HG02610 (cell line): Measurements from ENCODE around the gene PLPPR1.
"Not testable (repeated sequence)": the region's sequence is repeated elsewhere in the genome, so short reads cannot be mapped to it uniquely, and the experiment has no call there.

Experiments used
- ATAC-seq: cut with Tn5 transposase; IDR thresholded peaks from one replicate; pipeline ENCODE4 v1.9.1; 2021; ENCODE audit warnings: mild to moderate bottlenecking, moderate library complexity; ENCODE audit not compliant: unreplicated experiment

PLPPR1 gene

DNA sequence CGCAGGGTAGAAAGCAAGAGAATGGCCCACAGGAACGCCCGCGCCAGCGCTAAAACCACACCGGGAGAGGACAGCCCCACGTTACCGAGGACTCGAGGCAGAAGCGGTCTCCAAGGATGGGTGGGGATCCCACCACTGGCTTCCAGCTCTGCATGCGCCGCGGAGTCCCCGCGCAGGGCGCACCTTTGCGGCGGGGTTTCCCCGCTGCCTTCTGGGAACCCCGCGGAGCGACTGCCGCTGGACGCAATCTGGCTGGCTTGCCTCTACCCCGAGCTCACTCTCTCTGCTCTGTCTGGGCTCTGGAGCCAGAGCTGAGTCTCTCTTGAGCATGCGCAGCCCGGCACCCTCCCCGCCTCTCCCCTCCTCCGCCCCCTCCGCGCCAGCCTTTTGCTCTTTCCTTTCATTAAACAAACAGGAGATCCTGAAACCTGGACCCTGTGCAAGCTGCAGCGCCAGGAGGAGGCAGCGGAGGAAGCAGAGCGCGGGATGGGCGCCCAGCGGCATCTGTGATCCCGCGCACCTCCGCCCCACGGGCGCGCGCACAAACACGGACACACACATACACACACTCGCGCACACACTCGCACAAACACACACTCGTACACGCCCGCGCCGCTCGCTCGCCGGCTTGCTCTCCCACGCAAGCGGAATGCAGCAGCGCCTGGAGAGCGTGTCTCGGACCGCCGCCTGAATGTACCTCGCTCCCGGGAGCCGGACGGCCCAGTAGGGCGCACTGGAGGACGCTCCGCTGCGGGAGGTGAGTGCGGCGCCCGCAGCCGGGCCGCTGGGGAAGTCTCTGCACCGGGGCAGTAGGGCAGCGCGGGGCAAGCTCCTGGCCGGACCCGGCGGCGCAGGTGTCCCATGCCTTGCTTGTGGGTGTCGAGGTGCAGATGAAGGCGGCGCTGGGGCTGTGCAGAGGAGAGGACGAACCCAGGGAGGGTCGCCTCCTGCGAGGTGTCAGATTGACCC lies at the start of gene PLPPR1:
Gene PLPPR1 (plus strand): TSS at position 382 of the 969 bp plus-strand sequence.
- ATAC-seq: no peak

DNA sequence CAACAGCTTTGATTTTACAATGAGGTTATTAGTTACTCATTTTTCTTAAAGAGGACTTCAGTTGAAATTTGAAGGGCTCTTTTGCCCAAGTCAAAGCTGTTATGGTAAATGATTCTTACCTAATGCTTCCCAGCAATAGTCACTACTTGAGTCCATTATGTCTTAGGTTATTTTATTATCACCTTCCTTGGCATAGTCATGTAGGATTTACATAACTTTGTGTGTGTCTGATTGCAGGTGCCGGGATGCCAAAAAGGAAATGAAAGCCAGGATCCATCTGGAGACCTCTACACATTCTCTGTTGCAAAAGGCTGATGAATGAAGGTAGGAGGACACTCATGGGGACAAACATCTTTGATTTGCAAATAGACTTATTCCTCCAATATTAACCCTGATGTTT lies 38.8 kb upstream of the PLPPR1 start:
- ATAC-seq: no peak

DNA sequence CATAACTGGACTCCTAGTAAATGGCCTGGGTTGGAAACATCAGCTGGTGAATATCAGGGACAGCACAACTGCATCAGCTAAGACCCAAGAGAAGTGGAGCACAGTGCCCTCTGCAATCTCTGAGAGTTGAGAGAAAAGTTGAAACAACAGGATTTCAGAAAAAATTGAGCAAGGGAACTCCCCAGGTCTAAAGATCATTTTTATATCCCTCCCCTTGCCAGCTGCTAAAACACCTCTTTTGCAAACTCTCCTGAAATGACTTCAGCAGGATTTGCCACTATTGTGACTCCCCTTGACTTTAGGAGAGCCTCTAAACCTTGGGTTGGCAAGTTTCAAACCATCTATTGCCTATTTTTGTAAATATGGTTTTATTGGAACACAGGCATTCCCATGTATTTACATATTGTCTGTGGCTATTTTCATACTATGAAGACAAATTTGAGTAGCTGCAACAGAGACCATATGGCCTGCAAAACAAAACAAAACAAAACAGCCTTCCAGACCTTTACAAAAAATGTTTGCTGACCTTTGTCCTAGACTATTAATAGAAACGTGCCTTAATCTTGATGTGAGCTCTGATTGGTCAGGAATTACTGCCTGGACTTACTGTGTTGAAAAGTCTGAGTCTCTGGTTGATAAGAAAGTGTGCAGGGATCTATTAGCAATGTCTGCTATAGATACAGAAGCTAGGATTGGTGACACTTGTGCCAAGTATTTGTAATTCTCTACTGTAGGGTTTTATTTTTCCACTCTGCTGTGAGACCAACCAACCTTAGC lies 37.7 kb upstream of the PLPPR1 start:
- ATAC-seq: no peak

DNA sequence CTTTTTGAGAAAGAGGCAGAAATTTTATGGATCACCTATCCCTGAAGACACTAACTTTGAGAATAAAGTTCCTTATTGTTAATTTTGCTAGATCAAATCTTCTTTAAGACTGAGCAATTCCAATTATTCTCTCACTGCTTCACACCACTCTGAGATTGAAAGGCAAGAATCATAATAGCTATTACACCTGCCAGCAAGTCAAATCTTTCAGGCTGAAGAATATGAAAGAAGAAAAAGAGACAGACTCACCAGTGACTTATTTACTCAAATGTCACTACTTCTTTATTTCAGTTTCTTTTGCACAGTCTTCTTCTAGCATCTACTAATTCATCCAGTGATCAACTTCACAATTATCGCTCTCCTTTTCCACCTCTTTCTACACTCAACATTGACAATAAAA lies 35.9 kb upstream of the PLPPR1 start:
- no peak for ATAC-seq

DNA sequence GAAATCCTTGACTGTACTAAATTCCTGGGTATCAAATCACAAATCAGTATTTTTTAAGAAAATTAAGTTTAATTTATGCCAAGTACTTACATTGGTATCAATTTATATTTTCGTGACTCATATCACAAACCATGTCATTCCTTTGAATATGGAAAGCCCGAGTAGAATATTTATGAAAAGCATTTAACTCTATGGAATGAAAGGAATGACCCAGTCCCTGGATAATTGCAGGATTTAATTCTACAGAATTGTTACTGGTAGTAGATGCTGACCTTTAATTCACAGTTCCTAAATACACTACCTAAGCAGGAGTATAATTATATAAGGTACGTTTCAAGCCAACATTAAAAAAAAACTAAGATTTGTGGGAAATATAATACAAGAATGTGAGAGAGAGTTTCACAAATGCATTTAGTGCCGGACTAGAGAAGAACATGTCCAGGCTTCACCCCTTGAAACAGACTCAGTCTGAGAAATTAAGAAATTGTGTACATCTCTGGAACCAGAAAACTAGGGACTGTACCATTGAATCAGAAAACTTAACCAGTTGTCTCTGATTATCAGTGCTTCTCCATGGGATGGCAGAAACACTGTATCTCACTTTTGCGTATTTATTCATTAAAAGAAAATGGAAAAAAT lies 28.5 kb upstream of the PLPPR1 start:
- ATAC-seq: no peak

DNA sequence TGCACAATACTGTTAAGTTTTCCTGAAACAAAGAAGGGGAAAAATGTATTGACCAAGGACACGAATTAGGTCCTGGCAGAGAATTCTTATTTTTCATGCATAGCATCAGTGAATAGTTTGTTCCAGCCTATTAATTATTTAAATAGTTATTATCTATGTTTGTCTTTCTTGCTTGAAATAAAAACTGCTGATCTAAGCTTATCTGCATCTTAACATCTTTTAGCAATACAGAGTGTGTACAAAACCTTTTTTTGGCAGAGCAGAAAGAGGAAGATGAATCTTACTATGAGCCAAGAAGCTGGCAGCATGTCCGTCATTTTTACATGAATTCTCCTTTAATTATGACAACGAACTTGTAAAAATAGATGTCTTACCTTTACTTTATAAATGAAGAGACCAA lies 23.3 kb upstream of the PLPPR1 start:
- no peak for ATAC-seq

DNA sequence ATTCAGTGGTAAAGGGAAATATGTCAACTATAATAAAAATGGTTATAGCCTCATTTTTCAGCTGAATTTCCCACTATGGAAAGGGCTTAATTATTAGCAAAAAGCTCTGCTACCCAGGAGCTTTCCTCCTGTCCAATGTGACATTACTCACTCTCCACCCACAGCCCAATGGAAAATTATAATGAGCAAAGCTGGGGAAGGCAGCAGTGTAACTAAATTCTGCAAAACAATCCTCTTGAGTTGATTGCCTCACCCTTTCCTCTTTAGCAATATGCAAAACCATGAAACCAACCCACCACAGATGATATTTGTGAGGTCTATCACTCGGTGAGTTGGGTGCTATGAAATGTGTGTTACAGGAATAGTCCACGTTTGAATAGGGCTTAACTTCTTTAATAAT lies 14.0 kb upstream of the PLPPR1 start:
- no peak for ATAC-seq

DNA sequence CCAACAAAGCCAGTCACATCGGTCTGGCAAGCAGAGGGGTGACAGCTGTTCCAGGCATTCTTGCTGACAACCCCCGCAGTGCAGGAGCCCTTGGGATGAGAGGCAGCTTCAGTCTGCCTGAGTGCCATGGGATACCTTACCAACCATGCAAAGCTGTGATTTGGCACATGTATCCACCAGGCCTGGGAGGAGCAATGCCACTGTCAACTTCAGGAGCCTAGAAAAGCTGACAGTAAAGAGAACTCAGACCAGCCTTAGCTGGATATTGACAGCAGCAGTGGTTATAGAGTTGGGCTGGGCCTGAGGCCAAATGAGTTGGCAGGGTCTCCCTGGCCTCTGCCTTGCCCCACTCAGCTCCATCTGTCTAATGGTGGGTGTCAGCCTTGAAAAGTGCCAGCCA lies 10.1 kb upstream of the PLPPR1 start:
- ATAC-seq: no peak

DNA sequence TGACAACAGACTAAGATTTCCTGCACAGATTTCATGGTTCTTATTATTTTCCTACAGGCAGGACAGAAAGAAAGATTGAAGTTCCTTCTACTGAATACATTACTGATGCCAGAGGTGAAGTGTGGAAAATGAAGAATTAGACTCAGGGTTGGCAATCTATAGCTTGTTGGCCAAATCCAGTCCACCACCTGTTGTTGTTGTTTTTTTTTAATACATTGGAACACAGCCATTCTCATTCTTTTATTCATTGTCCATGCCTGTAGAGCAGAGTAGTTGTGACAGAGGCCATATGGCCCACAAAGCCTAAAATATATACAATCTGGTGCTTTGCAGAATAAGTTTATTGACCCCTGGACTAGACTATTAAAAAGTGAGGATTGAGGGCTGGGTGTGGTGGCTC lies 5.8 kb upstream of the PLPPR1 start:
- no peak for ATAC-seq

DNA sequence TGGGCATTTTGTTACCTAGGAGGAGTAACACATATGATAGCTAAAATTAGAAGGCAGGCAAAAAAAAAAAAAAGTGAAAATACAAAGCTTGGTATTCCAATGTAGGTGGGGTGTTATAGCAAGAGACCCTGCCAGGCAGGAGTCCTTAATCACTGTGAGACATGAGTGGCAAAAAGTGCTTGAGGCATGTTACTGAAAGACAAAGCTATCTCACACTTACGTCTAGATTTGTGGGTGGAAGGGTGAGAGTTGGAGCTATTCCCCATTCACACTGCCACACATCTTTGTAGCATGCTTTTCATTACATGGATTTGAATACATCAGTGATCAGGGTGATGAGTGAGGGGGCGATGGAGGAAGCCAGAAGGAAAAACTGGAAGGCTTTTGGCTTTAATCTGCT lies 2.6 kb upstream of the PLPPR1 start:
- ATAC-seq: no peak

DNA sequence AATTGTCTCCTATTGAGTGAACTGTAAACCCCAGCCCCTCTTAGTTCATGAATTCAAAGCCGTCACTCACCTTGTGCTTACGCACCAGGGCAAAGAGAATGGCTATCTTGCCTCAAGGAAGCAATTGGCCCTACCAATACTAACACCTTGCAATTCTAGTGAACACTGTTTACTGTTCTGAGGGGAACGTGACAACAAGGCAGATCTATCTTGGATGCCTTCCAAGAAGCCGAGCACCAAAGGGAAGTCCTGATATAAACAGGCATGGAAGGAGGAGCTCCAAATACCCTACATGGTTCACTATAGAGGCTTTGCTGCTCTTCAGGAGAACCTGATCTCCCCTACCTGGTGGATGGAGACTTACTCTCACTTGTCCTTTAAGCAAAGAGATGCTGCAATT lies 1.7 kb upstream of the PLPPR1 start:
- ATAC-seq: no peak

DNA sequence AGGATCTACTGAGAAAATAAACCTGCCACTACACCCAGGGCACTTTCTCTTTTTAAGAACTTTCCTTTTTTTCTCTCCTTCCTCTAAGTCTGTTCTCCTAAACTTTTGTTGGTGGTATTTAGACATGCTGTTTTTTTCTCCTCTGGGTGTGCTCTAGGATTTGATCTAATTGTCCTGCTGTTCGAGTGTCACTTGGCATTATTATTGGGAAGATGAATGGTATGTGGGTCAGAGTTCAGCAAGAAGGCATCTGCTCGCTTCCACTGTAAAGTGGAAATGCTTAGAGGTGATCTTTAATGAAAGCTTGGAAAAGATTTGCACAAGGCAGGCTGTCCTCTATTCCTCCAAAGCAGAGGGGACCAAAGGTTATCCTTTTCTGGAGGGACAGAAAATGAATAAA lies 1.3 kb upstream of the PLPPR1 start:
- no peak for ATAC-seq

DNA sequence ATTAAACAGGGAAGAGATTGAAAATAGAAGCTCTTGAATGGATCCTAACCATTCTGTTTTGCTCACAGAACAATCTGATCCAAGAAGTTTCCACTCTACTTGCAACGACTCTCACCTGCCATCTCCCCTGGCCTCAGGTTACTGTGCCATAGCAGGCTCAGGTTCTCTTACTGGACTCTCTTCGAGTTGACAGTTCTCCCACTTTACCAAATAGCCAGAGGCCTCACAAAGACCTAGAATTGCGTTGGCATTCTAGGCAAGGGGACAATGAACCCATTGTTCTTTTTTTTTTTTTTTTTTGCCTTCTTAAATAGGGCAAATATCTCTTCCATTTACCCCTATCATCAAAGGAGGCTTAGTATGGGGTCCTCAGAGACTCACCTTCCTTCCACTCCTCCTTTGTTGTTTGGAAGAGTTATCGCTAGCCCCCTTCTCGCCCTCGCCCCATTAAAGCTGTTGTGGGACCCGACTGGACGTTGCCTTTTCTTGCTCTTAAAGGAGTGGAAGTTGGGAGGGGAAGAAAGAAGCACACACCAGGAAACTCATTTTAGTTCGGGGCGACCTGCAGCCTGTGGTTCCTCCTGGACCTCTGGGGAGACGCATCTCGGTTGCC lies 688 bp upstream of the PLPPR1 start:
- no peak for ATAC-seq

DNA sequence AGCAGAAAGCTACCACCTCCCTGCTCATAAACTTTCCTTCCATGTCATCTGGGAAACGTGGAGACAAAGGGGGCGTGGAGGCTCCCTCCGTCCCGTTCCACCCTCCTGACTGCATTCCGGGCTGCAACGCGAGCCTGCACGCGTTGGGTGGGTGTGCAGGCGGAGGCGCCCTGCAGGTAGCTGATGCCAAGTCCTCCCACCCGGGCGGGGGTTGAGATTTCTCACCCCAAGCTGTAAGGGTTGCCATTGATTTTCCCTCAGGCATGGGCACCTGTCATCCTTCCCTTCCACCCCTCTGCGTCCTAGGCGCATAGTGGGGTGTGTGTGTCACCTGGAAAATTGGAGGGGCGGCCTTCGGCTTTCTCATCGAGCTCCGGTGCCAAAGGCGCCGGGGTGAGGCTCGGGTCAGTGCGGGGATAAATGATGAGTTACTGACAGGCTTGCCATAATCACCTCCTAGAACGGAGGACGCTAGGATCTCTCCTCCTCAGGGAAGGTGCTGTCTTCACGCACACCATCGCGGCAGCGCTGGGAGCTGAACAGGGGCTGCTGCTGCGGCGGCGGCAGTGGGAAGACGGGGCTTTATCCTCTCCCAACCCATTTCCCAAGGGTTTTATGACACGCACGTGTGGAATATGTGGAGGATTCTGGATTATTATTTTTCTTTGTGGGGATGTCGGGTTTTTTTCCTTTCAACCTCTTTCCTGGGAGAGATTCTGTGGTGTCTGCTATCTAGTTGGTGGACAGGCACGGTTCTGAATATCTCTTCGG lies 973 bp downstream of the PLPPR1 start:
- no peak for ATAC-seq

DNA sequence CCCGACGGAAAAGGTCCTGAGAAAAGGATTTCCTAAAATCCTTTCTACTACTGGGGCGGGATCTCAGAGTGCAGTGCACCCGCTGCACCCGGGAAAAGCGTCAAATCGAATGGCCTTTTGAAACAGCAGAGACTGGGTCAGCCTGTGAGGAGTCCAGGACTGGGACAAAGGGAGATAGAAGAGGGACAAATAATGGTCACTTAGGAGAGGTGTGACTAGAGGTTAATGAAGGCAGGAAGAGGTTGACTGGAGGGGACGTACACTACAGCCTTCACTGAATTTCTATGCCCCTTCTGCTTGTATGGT lies 1.5 kb downstream of the PLPPR1 start:
- ATAC-seq: no peak

DNA sequence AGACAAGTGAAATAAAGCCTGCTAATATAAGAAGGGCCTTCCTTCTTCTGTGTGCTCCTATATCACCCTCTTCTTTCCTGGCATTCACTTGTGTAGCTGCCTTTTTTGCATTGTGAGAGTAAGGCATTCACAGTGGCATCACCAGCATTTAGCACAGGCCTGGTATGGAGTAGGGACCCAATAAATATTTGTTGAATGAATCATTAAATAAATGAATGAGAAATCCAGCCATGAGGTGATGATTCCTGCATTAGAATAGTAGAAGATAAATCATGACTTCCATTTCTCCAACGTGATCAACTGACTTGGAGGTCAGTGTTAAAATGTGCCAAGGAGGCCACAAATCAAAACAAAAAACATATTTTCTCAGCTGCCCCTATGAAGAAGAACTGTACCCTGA lies 3.9 kb downstream of the PLPPR1 start:
- no peak for ATAC-seq

DNA sequence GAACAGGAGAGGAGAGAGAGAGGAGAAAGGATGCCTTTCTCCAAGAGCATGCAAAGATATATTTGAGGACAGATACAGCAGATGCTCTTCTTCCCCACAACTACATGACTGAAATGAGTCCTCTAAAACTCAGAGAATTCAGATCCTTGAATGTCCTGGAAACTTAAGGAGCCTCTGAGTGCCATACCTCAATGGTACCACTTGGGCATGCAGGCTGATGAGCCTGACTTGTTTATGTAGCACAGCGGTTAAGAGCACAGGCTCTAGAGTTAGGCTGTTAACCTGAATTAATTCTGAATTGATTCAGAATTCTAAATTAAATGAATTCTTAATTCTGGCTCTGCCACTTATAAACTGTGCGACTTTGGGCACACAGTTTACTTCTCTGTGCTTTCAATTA lies 5.7 kb downstream of the PLPPR1 start:
- ATAC-seq: no peak

DNA sequence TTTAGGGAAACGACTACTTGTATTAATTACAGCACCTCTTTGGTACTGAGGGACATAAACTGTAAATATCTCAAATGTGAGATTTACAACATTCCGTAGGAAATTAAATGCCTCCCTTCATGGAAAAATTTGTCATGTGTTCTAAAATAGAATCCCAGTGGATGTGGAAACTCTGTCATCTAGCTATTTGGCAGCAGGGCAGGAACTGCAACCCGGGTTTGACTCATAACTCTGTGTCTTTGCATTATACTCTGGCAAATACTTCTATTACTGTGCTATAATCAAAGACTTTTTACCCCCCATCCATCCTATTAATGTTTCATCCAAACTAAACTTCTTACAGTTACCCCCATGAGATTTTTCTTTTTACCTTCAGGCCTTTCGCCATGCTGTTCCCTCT lies 6.6 kb downstream of the PLPPR1 start:
- ATAC-seq: no peak

DNA sequence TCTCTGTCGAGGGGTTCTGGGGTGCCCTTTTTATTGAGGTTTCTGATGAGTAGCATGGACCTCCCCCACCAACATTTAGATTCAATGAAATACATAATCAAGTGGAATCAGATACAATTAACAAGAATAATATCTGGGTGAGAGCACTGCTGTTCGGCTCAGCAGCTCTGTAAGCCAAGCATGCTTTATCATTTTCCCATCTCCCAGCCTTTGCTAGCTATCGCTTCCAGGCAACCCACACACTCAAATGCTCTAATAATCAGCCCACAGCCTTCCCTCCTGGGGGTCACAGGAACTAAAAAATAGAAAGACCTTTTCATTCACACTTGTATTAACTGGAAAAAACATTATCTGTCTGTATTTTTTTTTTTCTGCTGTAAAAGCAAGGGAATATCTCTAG lies 8.9 kb downstream of the PLPPR1 start:
- ATAC-seq: no peak

DNA sequence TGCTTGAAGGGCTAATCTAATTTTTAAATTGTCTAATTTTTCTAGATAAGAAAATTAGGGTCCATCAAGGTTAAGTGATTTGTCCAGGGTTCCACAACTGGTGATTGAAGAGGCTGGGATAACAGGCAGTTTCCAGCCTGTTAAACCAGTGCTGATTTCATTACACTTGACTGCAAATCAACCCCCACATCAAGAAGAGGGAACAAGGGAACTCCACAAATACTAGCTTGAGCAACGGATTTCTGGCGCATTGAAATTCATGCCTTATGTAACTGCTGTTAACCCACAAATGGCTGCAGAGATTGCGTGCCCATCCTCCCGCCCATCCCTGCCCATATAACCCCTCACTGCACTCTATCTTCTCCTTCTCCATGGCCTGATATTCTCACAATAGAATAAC lies 10.0 kb downstream of the PLPPR1 start:
- no peak for ATAC-seq

DNA sequence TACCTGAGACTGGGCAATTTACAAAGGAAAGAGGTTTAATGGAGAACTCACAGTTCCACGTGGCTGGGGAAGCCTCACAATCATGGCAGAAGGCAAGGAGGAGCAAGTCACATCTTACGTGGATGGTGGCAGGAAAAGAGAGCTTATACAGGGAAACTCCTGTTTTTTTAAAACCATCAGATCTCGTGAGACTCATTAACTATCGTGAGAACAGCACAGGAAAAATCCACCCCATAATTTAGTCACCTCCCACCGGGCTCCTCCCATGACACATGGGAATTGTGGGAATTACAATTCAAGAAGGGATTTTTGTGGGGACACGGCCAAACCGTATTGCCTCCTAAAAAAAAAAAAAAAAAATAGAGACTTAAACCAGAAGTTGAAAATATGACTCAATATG lies 11.1 kb downstream of the PLPPR1 start:
- ATAC-seq: not testable (repeated sequence)
